GM12878 (cell line): ENCODE data around the gene CACHD1. TPM values are rescaled to one million over a fixed set of nuclear protein-coding genes. Genes with fewer than 3 reads are reported as not detected.
A peak's percentile ranks its signal among the peaks of the same experiment; 100 is the strongest.

ENCODE experiments used
- ATAC-seq: fragments of 200-7000 bp; cut with Tn5 transposase; 3 replicates; pipeline ENCODE4 v1.9.1; 2020; ENCODE audit warnings: mild to moderate bottlenecking, moderate library complexity
- Bru-seq: library from RNA; stranded (reverse); fragments of 400-500 nt; gene quantifications from one replicate; lab custom pipeline; 2021; lab: Mats Ljungman, UMichigan
- BruChase-seq, 2 experiments: library from RNA; stranded (reverse); fragments of 400-500 nt; gene quantifications; one replicate each; lab custom pipeline; 2021; lab: Mats Ljungman, UMichigan
- BruUV-seq: library from RNA; stranded (reverse); fragments of 400-500 nt; replicated peaks from 2 replicates; lab custom pipeline; 2021; lab: Mats Ljungman, UMichigan
- CTCF ChIA-PET: fragments of 300-600 bp; sonication (Branson Sonifier 250); formaldehyde crosslinking; extraction: SDS; loops from one replicate; lab custom pipeline; 2021; ENCODE audit warnings: inconsistent platforms; lab: Yijun Ruan, JAX
- POLR2A ChIA-PET: fragments of 350-600 bp; formaldehyde crosslinking; extraction: SDS; loops from one replicate; lab custom pipeline; 2021; ENCODE audit warnings: inconsistent platforms; lab: Charles Lee
- RAD21 ChIA-PET: fragments of 300-600 bp; sonication (Branson Sonifier 250); formaldehyde crosslinking; loops from one replicate; lab custom pipeline; 2023; ENCODE audit warnings: antibody characterized with exemption; ENCODE audit not compliant: unreplicated experiment; lab: Charles Lee
- SMC1A ChIA-PET: fragments of 300-600 bp; sonication (Branson Sonifier 250); formaldehyde crosslinking; loops from one replicate; lab custom pipeline; 2023; ENCODE audit not compliant: unreplicated experiment, uncharacterized antibody; lab: Charles Lee
- DNase-seq: peaks from one replicate; pipeline ENCODE4 v3.0.0-alpha.2; 2011; ENCODE audit warnings: low read depth, low spot score
- FAIRE-seq: peaks from 3 replicates; lab custom pipeline; 2011; peaks lifted over from hg19 to GRCh38; lab: Jason Lieb, UNC
- H2AFZ ChIP-seq: 2 replicates; pipeline ENCODE4 v1.6.0; 2011; ENCODE audit warnings: low read depth, low read length, control low read depth; ENCODE audit not compliant: control insufficient read depth
- H3K27ac ChIP-seq: 2 replicates; pipeline ENCODE4 v1.5.1; 2011; ENCODE audit warnings: control low read depth; ENCODE audit not compliant: control insufficient read depth, insufficient read depth
- H3K27me3 ChIP-seq, 2 experiments: replicated peaks in 1 of 2; 2 replicates each; pipeline versions ENCODE4 v1.6.0 to v1.6.1; 2011; ENCODE audit warnings: low read length in 1 of 2; ENCODE audit not compliant: control insufficient read depth in 2 of 2, insufficient read depth in 2 of 2
- H3K36me3 ChIP-seq, 2 experiments: 2 replicates each; pipeline ENCODE4 v1.5.1; 2011; ENCODE audit warnings: low read length in 1 of 2; ENCODE audit not compliant: control insufficient read depth in 2 of 2, insufficient read depth in 2 of 2
- H3K4me1 ChIP-seq: 2 replicates; pipeline ENCODE4 v1.6.1; 2011; ENCODE audit warnings: mild to moderate bottlenecking, low read length, moderate library complexity, mixed read lengths; ENCODE audit not compliant: control insufficient read depth, insufficient read depth
- H3K4me2 ChIP-seq: 2 replicates; pipeline ENCODE4 v1.6.0; 2011; ENCODE audit warnings: control low read depth; ENCODE audit not compliant: control insufficient read depth, insufficient read depth
- H3K4me3 ChIP-seq: fragments of 200-600 bp; sonication (generic); 2 replicates; pipeline ENCODE4 v1.5.1; 2016
- H3K79me2 ChIP-seq: 2 replicates; pipeline ENCODE4 v1.6.0; 2011; ENCODE audit warnings: low read length; ENCODE audit not compliant: control insufficient read depth, insufficient read depth
- H3K9ac ChIP-seq: 2 replicates; pipeline ENCODE4 v1.8.0; 2011; ENCODE audit warnings: low read length, control low read depth, mixed read lengths; ENCODE audit not compliant: control insufficient read depth, insufficient read depth
- H3K9me3 ChIP-seq: replicated peaks from 3 replicates; pipeline ENCODE4 v1.5.1; 2011; ENCODE audit warnings: mild to moderate bottlenecking, low read length; ENCODE audit not compliant: control insufficient read depth, insufficient read depth
- H4K20me1 ChIP-seq: 2 replicates; pipeline ENCODE4 v1.6.0; 2011; ENCODE audit not compliant: control insufficient read depth, insufficient read depth
- E2F8 ChIP-seq: fragments of 450-650 bp; IDR thresholded peaks from 2 replicates; pipeline ENCODE4 v1.6.1; 2018; ENCODE audit warnings: mild to moderate bottlenecking, low read depth, moderate library complexity; ENCODE audit not compliant: partially characterized antibody
- MLLT1 ChIP-seq: fragments of 450-650 bp; IDR thresholded peaks from 2 replicates; pipeline ENCODE4 v1.6.1; 2016; ENCODE audit warnings: mild to moderate bottlenecking
- NKRF ChIP-seq: fragments of 450-650 bp; conservative IDR thresholded peaks from 2 replicates; pipeline ENCODE4 v1.6.1; 2017; ENCODE audit warnings: mild to moderate bottlenecking, moderate library complexity
- RB1 ChIP-seq: fragments of 450-650 bp; formaldehyde crosslinking; IDR thresholded peaks from 2 replicates; pipeline ENCODE4 v1.6.1; 2017; ENCODE audit warnings: mild to moderate bottlenecking, borderline replicate concordance
- SREBF1 ChIP-seq: IDR thresholded peaks from 2 replicates; pipeline ENCODE4 v1.6.1; 2012; ENCODE audit warnings: mild to moderate bottlenecking, low read length
- SUZ12 ChIP-seq: fragments of 200-600 bp; sonication (generic); IDR thresholded peaks from one replicate; pipeline ENCODE4 v1.6.1; 2018; ENCODE audit warnings: antibody characterized with exemption, mild to moderate bottlenecking; ENCODE audit not compliant: unreplicated experiment
- TAF1 ChIP-seq: IDR thresholded peaks from 2 replicates; pipeline ENCODE4 v1.6.1; 2011; ENCODE audit warnings: mild to moderate bottlenecking, low read depth, low read length, borderline replicate concordance
- WGBS: methylation state at CpG from one replicate; pipeline ENCODE4 v1.1.6; 2016; ENCODE audit warnings: low lambda C conversion rate; ENCODE audit not compliant: insufficient replicate concordance, insufficient coverage; ENCODE audit errors: missing lambda C conversion rate; 5-methylcytosine and 5-hydroxymethylcytosine counted together
- in situ Hi-C: fragments of 300-500 bp; cut with MboI; formaldehyde crosslinking; loops from 9 replicates; pipeline ENCODE4 v1.14.3; 2018; ENCODE audit warnings: mixed read lengths
- intact Hi-C: fragments of 100-400 bp; cut with micrococcal nuclease; formaldehyde crosslinking; loops from one replicate; pipeline ENCODE4 v1.14.2; 2022; ENCODE audit not compliant: unreplicated experiment
- long read RNA-seq, 2 experiments: library from polyadenylated mRNA; unstranded; transcript quantifications; one replicate each; pipeline ENCODE4 v2.0.0, GENCODE V29; 2019 to 2020
- polyA minus RNA-seq, 3 experiments: library from RNA; depleted of rRNA, polyadenylated mRNA; stranded (reverse); fragments of >200 nt; gene quantifications; 2 replicates each; pipeline ENCODE4 v1.2.3, GENCODE V29; 2011
- polyA plus RNA-seq, 11 experiments: library from polyadenylated mRNA; depleted of rRNA in 4 of 11; unstranded in 6 of 11; stranded (reverse) in 5 of 11; fragments of >200 nt; fragmentation: Nextera tagmentation in 4 of 11; fragmentation: Illumina TruSeq in 1 of 11; extraction: Ambion mirVana in 4 of 11; extraction: Trizol in 1 of 11; gene quantifications; 1 replicate in 1 of 11; 2 replicates in 10 of 11; pipeline versions ENCODE4 v1.2.1 to v1.2.3, GENCODE V29; 2011 to 2016; ENCODE audit warnings: inconsistent platforms in 2 of 11, missing spikeins in 2 of 11, low read depth in 1 of 11
- total RNA-seq, 4 experiments: library from RNA; depleted of rRNA in 3 of 4; stranded (reverse); fragments of >200 nt in 3 of 4; fragmentation: Illumina TruSeq in 1 of 4; extraction: Trizol in 1 of 4; gene quantifications; 2 replicates each; pipeline versions ENCODE4 v1.2.1 to v1.2.3, GENCODE V29; 2013 to 2021

CACHD1 gene
- total RNA-seq (2013; cell fraction: nucleolus; rRNA removed): not detected in 2 replicates
- total RNA-seq (2014; rRNA removed) (under 0.01 TPM in 1 of 2 replicates, not detected in the other), total RNA-seq (2014; rRNA removed; fragmentation: Illumina TruSeq; extraction: Trizol) (not detected in 2 replicates), total RNA-seq (2021) (0.03 and 0.05 TPM in 2 replicates), polyA plus RNA-seq (2011; rRNA removed) (not detected in 2 replicates), polyA plus RNA-seq (2014; fragmentation: Illumina TruSeq; extraction: Trizol) (not detected in 2 replicates), polyA plus RNA-seq (2014; fragmentation: Nextera tagmentation; extraction: Ambion mirVana) (not detected), polyA plus RNA-seq (2014; rRNA removed) (not detected in 2 replicates), polyA plus RNA-seq (2016; fragmentation: Nextera tagmentation; extraction: Ambion mirVana) (not detected), polyA minus RNA-seq (2011; rRNA and poly(A)+ RNA removed) (0.07 TPM in 1 of 2 replicates, not detected in the other), Bru-seq, nascent RNA (percentile 7 among the genes with signal in this experiment), BruChase-seq, experiment 1, labeled RNA remaining after a 6-hour chase (percentile 9 among the genes with signal in this experiment), BruChase-seq, experiment 2, labeled RNA remaining after a 2-hour chase (percentile 6 among the genes with signal in this experiment)
- not detected for polyA plus RNA-seq (2011; ENCODE audit: low read depth)
- 0.01 TPM in 1 of 2 replicates, not detected in the other for polyA plus RNA-seq (2011; cell fraction: cytosol; rRNA removed)
- polyA plus RNA-seq (2011; cell fraction: nucleus; rRNA removed): 0.01 TPM in 1 of 2 replicates, not detected in the other
- not detected in 2 replicates for polyA plus RNA-seq (2012)
- not detected in 2 replicates for polyA minus RNA-seq (2011; cell fraction: cytosol; rRNA and poly(A)+ RNA removed)
- polyA minus RNA-seq (2011; cell fraction: nucleus; rRNA and poly(A)+ RNA removed): under 0.01 TPM in 1 of 2 replicates, not detected in the other
- long read RNA-seq, experiment 1: 0 reads
- long read RNA-seq, experiment 2: 0 reads

GRCh38 chr1:64469977-64470664 is at the start of gene CACHD1:
Gene CACHD1 (plus strand): TSS chr1:64470129. CDS start chr1:64470745, 616 bp downstream.
- peak within 1 kb of the TSS; percentile 59; the same call in 1 of the 2 replicates for H3K4me2 ChIP-seq
- ATAC-seq (peak; percentile 78), FAIRE-seq (no peak), DNase-seq (no peak)
- ChIA-PET CTCF (no interaction called here), POLR2A (no interaction called here), SMC1A (no interaction called here), RAD21 (no interaction called here)
- no peaks in the 10 kb centered on the region for H3K9me3 ChIP-seq
- H3K79me2 ChIP-seq: no peaks in the 10 kb centered on the region
- no peak within 1 kb of the TSS for H3K27ac ChIP-seq
- H4K20me1 ChIP-seq: no peaks in the 10 kb centered on the region
- H3K9ac ChIP-seq: no peak within 1 kb of the TSS
- intact Hi-C loops: no loop called here
- no TSS peak for BruUV-seq
- H3K36me3 ChIP-seq: no peaks in the 10 kb centered on the region
- H3K27me3 ChIP-seq: peaks cover 10 to 17% of the 10 kb centered on the region in 2 experiments
- H3K4me1 ChIP-seq: no peaks in the 10 kb centered on the region
- no peak for TF ChIP-seq SREBF1
- no peak for TF ChIP-seq TAF1
- TF ChIP-seq NKRF: no peak
- TF ChIP-seq E2F8: no peak
- no peak for TF ChIP-seq MLLT1
- TF ChIP-seq SUZ12: peak; percentile 92
- TF ChIP-seq RB1: no peak
- WGBS: 1% methylated on average over 51 of the region's 82 CpGs
- peak within 1 kb of the TSS; percentile 47 for H2AFZ ChIP-seq
- in situ Hi-C loops: no loop called here
- H3K4me3 ChIP-seq: peak within 1 kb of the TSS; percentile 27; the same call in 1 of the 2 replicates
